MM.1S (cell line): ENCODE measurements around the gene BRD3.

Source experiments
- DNase-seq: peaks from one replicate; pipeline ENCODE4 v3.0.0-alpha.2; 2015
- H2AFZ ChIP-seq: fragments of 300-600 bp; sonication (generic); 2 replicates; pipeline ENCODE4 v1.6.0; 2016; ENCODE audit warnings: antibody characterized with exemption, low read length
- H3F3A ChIP-seq: fragments of 300-600 bp; sonication (generic); 2 replicates; pipeline ENCODE4 v1.6.1; 2016; ENCODE audit warnings: mild to moderate bottlenecking, antibody characterized with exemption, low read length, moderate library complexity, mixed read lengths; ENCODE audit not compliant: insufficient read depth
- H3K27ac ChIP-seq: fragments of 300-600 bp; sonication (generic); 2 replicates; pipeline ENCODE4 v1.5.1; 2016; ENCODE audit warnings: mild to moderate bottlenecking, low read length
- H3K27me3 ChIP-seq: fragments of 300-600 bp; sonication (generic); replicated peaks from 2 replicates; pipeline ENCODE4 v1.6.0; 2016; ENCODE audit warnings: low read length; ENCODE audit not compliant: insufficient read depth
- H3K36me3 ChIP-seq: fragments of 300-600 bp; sonication (generic); replicated peaks from 2 replicates; pipeline ENCODE4 v1.6.1; 2016; ENCODE audit warnings: mild to moderate bottlenecking, low read length, mixed read lengths; ENCODE audit not compliant: insufficient read depth
- H3K4me1 ChIP-seq: fragments of 300-600 bp; sonication (generic); 2 replicates; pipeline ENCODE4 v1.6.1; 2016; ENCODE audit warnings: low read length, mixed read lengths
- H3K4me2 ChIP-seq: fragments of 300-600 bp; sonication (generic); 2 replicates; pipeline ENCODE4 v1.6.0; 2016; ENCODE audit warnings: low read depth, low read length
- H3K4me3 ChIP-seq: fragments of 300-600 bp; sonication (generic); 2 replicates; pipeline ENCODE4 v1.5.1; 2016; ENCODE audit warnings: low read length, mixed read lengths
- H3K79me2 ChIP-seq: fragments of 300-600 bp; sonication (generic); 2 replicates; pipeline ENCODE4 v1.6.1; 2016; ENCODE audit warnings: mixed run types, low read length, mixed read lengths
- H3K9ac ChIP-seq: fragments of 300-600 bp; sonication (generic); 2 replicates; pipeline ENCODE4 v1.6.1; 2016; ENCODE audit warnings: low read length, mixed read lengths
- H3K9me2 ChIP-seq: fragments of 300-600 bp; sonication (generic); replicated peaks from 2 replicates; pipeline ENCODE4 v1.6.1; 2016; ENCODE audit warnings: mild to moderate bottlenecking, low read length, mixed read lengths; ENCODE audit not compliant: insufficient read depth
- H3K9me3 ChIP-seq: fragments of 300-600 bp; sonication (generic); replicated peaks from 2 replicates; pipeline ENCODE4 v1.6.1; 2016; ENCODE audit warnings: mild to moderate bottlenecking, low read length, mixed read lengths; ENCODE audit not compliant: insufficient read depth
- H4K20me1 ChIP-seq: fragments of 300-600 bp; sonication (generic); 2 replicates; pipeline ENCODE4 v1.6.1; 2016; ENCODE audit warnings: mild to moderate bottlenecking, low read length, moderate library complexity, mixed read lengths; ENCODE audit not compliant: insufficient read depth
- CTCF ChIP-seq: fragments of 300-600 bp; sonication (generic); IDR thresholded peaks from 2 replicates; pipeline ENCODE4 v1.5.1; 2016; ENCODE audit warnings: antibody characterized with exemption, low read length, mixed read lengths
- EZH2 ChIP-seq: fragments of 300-600 bp; sonication (generic); optimal IDR thresholded peaks from 2 replicates; pipeline ENCODE3; 2017; ENCODE audit warnings: low read depth, mild to moderate bottlenecking, antibody characterized with exemption, low read length, mixed read lengths
- EZH2phosphoT487 ChIP-seq: fragments of 300-600 bp; sonication (generic); IDR thresholded peaks from 2 replicates; pipeline ENCODE4 v1.6.1; 2018; ENCODE audit warnings: antibody characterized with exemption, low read length

The BRD3 gene

DNA sequence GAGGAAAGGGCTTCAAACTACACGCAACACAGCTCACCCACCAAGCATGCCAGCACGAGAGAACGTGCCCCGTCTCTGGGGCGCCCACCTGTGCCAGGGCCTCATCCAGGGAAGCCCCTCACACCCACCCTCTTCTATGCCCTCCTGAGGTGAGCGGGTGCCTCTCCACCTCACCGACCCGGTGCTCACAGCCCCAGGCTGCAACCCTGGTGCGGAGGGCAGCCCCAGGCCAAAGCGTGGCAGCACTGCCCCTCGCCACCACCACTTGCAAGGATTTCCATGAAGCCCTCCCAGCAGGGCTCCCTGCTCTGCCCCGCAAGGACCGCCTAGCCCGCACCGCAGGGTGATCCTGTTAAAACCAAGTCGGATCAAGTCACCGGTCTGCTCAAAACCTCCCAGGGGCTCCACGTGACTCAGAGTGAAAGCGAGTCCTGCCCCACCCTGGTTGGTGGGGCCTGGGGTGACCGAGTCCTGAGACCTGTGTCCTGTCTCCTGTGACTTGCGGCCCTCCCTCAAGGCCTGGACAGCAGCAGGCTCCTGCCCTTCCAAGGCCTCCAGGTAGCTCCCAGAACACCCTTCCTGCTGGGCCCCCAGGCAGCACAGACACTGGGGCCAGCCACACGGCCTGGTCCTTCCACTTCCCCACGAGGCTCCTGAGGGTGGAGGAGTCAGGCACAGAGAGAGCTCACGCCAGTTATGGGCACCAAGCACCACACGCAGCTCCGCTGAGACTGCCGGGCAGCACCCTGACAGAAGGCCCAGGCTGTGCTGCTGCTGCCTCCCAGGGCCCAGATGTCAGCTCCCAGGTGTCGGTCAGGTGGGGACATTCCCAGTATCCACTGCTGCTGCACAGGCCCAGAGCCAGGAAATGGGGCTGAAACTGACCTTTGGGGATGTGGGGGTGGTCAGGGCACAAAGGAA, 12.7 kb downstream of the BRD3 start:
- Histone ChIP-seq H3K36me3 (no peaks in the 10 kb centered on the region), H3K4me3 (no peak overlapping the region), H3K9me2 (no peaks in the 10 kb centered on the region), H3K4me1 (peaks cover 10% of the 10 kb centered on the region), H3K27me3 (no peaks in the 10 kb centered on the region), H3F3A (no peaks in the 10 kb centered on the region), H3K79me2 (peaks cover 8% of the 10 kb centered on the region; the same call in 1 of the 2 replicates), H3K9me3 (no peaks in the 10 kb centered on the region), H3K9ac (no peak overlapping the region), H4K20me1 (no peaks in the 10 kb centered on the region), H3K27ac (no peak overlapping the region), H3K4me2 (no peak overlapping the region), H2AFZ (no peak overlapping the region)
- TF ChIP-seq EZH2phosphoT487, result no peak
- TF ChIP-seq CTCF, result no peak
- no peak for TF ChIP-seq EZH2
- DNase-seq, result no peak

DNA sequence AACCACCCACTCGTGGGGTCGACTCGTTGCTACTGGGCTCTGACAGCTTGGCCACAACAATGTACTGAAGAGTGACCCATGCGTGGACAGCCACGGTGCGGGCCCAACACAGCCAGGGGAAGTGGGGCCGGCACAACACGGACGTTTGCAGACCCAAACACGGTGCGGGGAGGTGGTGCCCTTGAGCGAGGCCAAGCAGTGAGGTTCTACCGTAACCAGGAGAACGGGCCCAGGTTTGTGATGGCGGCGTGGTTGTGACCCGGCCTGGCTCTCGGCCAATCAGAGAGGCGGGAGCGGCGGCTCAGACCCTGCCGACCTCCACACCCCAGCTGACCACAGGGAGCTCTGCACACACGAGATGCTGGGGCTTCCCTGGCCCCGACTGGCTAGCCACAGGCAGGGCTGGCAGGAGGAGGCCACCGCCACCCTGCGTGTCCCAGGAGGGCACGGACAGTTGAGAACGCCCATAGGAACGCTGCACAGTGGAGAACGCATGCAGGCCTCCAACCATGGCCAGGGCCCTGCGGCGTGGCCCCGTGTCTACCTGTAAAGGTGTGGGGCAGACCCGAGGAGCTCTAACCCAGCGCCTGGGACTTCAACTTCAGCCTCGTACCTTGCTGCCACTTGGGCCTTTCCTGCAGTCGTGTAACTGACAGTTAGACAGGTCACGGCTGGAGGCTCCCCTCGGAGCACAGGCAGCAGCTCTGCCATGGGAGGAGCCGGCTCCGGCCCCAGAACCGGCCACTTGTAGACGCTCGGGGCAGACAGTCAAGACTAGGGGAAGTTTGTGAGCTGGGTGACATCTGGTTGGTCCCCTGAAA, 13.7 kb downstream of the BRD3 start:
- Histone ChIP-seq H3K4me1 (peaks cover 2% of the 10 kb centered on the region; the same call in 1 of the 2 replicates), H3K9ac (no peak overlapping the region), H2AFZ (no peak overlapping the region), H3K27me3 (no peaks in the 10 kb centered on the region), H4K20me1 (no peaks in the 10 kb centered on the region), H3K79me2 (0 out of 2 replicates have a peak, but pooled peaks cover 3% of the 10 kb centered on the region), H3K4me3 (no peak overlapping the region), H3F3A (no peaks in the 10 kb centered on the region), H3K36me3 (no peaks in the 10 kb centered on the region), H3K9me3 (no peaks in the 10 kb centered on the region), H3K27ac (no peak overlapping the region), H3K9me2 (no peaks in the 10 kb centered on the region), H3K4me2 (no peak overlapping the region)
- TF ChIP-seq EZH2phosphoT487 (no peak), EZH2 (no peak), CTCF (no peak)
- DNase-seq, result no peak

DNA sequence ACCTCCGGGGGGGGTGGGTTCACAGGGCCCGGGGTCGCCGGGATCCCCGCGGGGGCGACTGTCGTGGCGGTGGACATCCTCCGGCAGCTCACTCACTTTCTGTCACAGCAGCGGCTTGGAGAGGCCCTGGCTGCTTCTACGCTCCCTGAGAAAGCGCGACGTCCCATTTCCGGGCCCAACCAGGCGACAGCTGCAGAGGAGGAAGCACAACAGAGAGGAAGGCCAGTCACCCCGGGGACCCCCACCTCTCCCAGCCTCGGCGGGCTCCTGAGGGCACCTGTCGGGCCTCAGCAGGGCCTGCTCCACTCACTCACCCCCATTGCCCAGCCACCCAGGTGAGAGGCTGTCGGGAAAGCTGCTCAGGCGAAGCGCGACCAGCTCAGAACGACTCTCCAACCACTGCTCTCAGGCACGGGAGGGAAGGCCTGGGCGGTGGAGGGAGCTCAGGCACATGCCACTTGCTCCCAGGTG, 14.4 kb downstream of the BRD3 start:
- Histone ChIP-seq H3K9me2 (no peaks in the 10 kb centered on the region), H2AFZ (no peak overlapping the region), H3F3A (no peaks in the 10 kb centered on the region), H3K9me3 (no peaks in the 10 kb centered on the region), H3K9ac (no peak overlapping the region), H3K4me3 (no peak overlapping the region), H3K27me3 (no peaks in the 10 kb centered on the region), H3K79me2 (0 out of 2 replicates have a peak, but pooled peaks cover 3% of the 10 kb centered on the region), H3K27ac (no peak overlapping the region), H3K4me1 (no peaks in the 10 kb centered on the region), H4K20me1 (no peaks in the 10 kb centered on the region), H3K36me3 (no peaks in the 10 kb centered on the region), H3K4me2 (no peak overlapping the region)
- TF ChIP-seq CTCF, result no peak
- no peak for TF ChIP-seq EZH2phosphoT487
- TF ChIP-seq EZH2, result no peak
- no peak for DNase-seq
